ENCODE results near the gene LGR6. TPM values are rescaled to one million over a fixed set of nuclear protein-coding genes. Genes with fewer than 3 reads are reported as not detected.

The LGR6 gene
- total RNA-seq, 2 experiments from 2014 or later: 0.08 TPM; not detected in 1

- H3K4me3 Mint-ChIP-seq: no peak overlapping the region
- H3K4me1 Mint-ChIP-seq (ENCODE audit: low read depth): no peaks in the 10 kb centered on the region
- POLR2A ChIA-PET: no interaction called here
- ATAC-seq (no peak), DNase-seq (no peak)
- H3K9me3 Mint-ChIP-seq (ENCODE audit: insufficient read depth): no peaks in the 10 kb centered on the region
- H3K36me3 Mint-ChIP-seq (ENCODE audit: low read depth): no peaks in the 10 kb centered on the region
- CTCF ChIA-PET: interaction anchor here (1.2 kb wide), 1 partner anchor 63 kb away, joined by 3 read pairs; no protein-coding TSS in a partner anchor
- no peak overlapping the region for H3K27ac Mint-ChIP-seq
- H3K27me3 Mint-ChIP-seq (ENCODE audit: low read depth): peaks cover 8% of the 10 kb centered on the region
These were observed 54.5 kb downstream of the LGR6 start for GRCh38 chr1:202247837-202248795.

- CTCF ChIA-PET: interaction anchor here (1.1 kb wide), 1 partner anchor 56 kb away, joined by 3 read pairs; the partner anchor contains the start of gene LGR6
- ATAC-seq: no peak
- H3K4me3 Mint-ChIP-seq: no peak overlapping the region
- no peaks in the 10 kb centered on the region for H3K36me3 Mint-ChIP-seq (ENCODE audit: low read depth)
- no peak for DNase-seq
- H3K9me3 Mint-ChIP-seq (ENCODE audit: insufficient read depth): no peaks in the 10 kb centered on the region
- H3K4me1 Mint-ChIP-seq (ENCODE audit: low read depth): no peaks in the 10 kb centered on the region
- peaks cover 8% of the 10 kb centered on the region for H3K27me3 Mint-ChIP-seq (ENCODE audit: low read depth)
- H3K27ac Mint-ChIP-seq: no peak overlapping the region
- POLR2A ChIA-PET: no interaction called here
These were observed 55.3 kb downstream of the LGR6 start for GRCh38 chr1:202248861-202249260.

GRCh38 chr1:202249436-202249835 is 55.8 kb downstream of the LGR6 start:
- CTCF ChIA-PET: interaction anchor here (1.1 kb wide), 1 partner anchor 56 kb away, joined by 3 read pairs; the partner anchor contains the start of gene LGR6
- no peaks in the 10 kb centered on the region for H3K9me3 Mint-ChIP-seq (ENCODE audit: insufficient read depth)
- H3K4me3 Mint-ChIP-seq: no peak overlapping the region
- H3K4me1 Mint-ChIP-seq (ENCODE audit: low read depth): no peaks in the 10 kb centered on the region
- ATAC-seq (no peak), DNase-seq (no peak)
- no peaks in the 10 kb centered on the region for H3K36me3 Mint-ChIP-seq (ENCODE audit: low read depth)
- no peak overlapping the region for H3K27ac Mint-ChIP-seq
- peaks cover 9% of the 10 kb centered on the region for H3K27me3 Mint-ChIP-seq (ENCODE audit: low read depth)
- POLR2A ChIA-PET: no interaction called here

- Mint-ChIP-seq H3K9me3 (ENCODE audit: insufficient read depth) (no peaks in the 10 kb centered on the region), H3K4me3 (no peak overlapping the region), H3K36me3 (ENCODE audit: low read depth) (no peaks in the 10 kb centered on the region), H3K27me3 (ENCODE audit: low read depth) (peaks cover 12% of the 10 kb centered on the region), H3K27ac (no peak overlapping the region), H3K4me1 (ENCODE audit: low read depth) (no peaks in the 10 kb centered on the region)
- ATAC-seq: no peak
- POLR2A ChIA-PET: no interaction called here
- no peak for DNase-seq
- CTCF ChIA-PET: interaction anchor here (1.1 kb wide), 1 partner anchor 57 kb away, joined by 3 read pairs; the partner anchor contains the start of gene LGR6
These were observed 56.2 kb downstream of the LGR6 start for GRCh38 chr1:202249846-202250245.

GRCh38 chr1:202250982-202251381 is 57.4 kb downstream of the LGR6 start:
- H3K4me3 Mint-ChIP-seq: no peak overlapping the region
- H3K27me3 Mint-ChIP-seq (ENCODE audit: low read depth): peaks cover 12% of the 10 kb centered on the region
- ATAC-seq (no peak), DNase-seq (no peak)
- H3K27ac Mint-ChIP-seq: no peak overlapping the region
- ChIA-PET POLR2A (interaction anchor here (0.7 kb wide), 1 partner anchor 348 kb away, joined by 3 read pairs; no protein-coding TSS in a partner anchor), CTCF (interaction anchor here (0.9 kb wide), 1 partner anchor 58 kb away, joined by 3 read pairs; the partner anchor contains the start of gene LGR6)
- H3K9me3 Mint-ChIP-seq (ENCODE audit: insufficient read depth): no peaks in the 10 kb centered on the region
- H3K36me3 Mint-ChIP-seq (ENCODE audit: low read depth): no peaks in the 10 kb centered on the region
- H3K4me1 Mint-ChIP-seq (ENCODE audit: low read depth): no peaks in the 10 kb centered on the region

GRCh38 chr1:202251424-202252256 is 58.0 kb downstream of the LGR6 start:
- Mint-ChIP-seq H3K27me3 (ENCODE audit: low read depth) (peaks cover 14% of the 10 kb centered on the region), H3K9me3 (ENCODE audit: insufficient read depth) (no peaks in the 10 kb centered on the region), H3K4me3 (no peak overlapping the region), H3K36me3 (ENCODE audit: low read depth) (no peaks in the 10 kb centered on the region), H3K27ac (no peak overlapping the region), H3K4me1 (ENCODE audit: low read depth) (no peaks in the 10 kb centered on the region)
- DNase-seq (no peak), ATAC-seq (no peak)
- POLR2A ChIA-PET: interaction anchor here (0.7 kb wide), 1 partner anchor 349 kb away, joined by 3 read pairs; no protein-coding TSS in a partner anchor
- CTCF ChIA-PET: interaction anchor here (0.9 kb wide), 1 partner anchor 59 kb away, joined by 3 read pairs; the partner anchor contains the start of gene LGR6

GRCh38 chr1:202252271-202252670 is 58.7 kb downstream of the LGR6 start:
- ATAC-seq (no peak), DNase-seq (no peak)
- H3K27ac Mint-ChIP-seq: no peak overlapping the region
- POLR2A ChIA-PET: no interaction called here
- CTCF ChIA-PET: no interaction called here
- H3K36me3 Mint-ChIP-seq (ENCODE audit: low read depth): no peaks in the 10 kb centered on the region
- peaks cover 19% of the 10 kb centered on the region for H3K27me3 Mint-ChIP-seq (ENCODE audit: low read depth)
- no peaks in the 10 kb centered on the region for H3K4me1 Mint-ChIP-seq (ENCODE audit: low read depth)
- no peaks in the 10 kb centered on the region for H3K9me3 Mint-ChIP-seq (ENCODE audit: insufficient read depth)
- H3K4me3 Mint-ChIP-seq: no peak overlapping the region

- no peak for ATAC-seq
- Mint-ChIP-seq H3K36me3 (ENCODE audit: low read depth) (no peaks in the 10 kb centered on the region), H3K4me3 (no peak overlapping the region), H3K4me1 (ENCODE audit: low read depth) (no peaks in the 10 kb centered on the region), H3K27me3 (ENCODE audit: low read depth) (peaks cover 32% of the 10 kb centered on the region), H3K27ac (no peak overlapping the region), H3K9me3 (ENCODE audit: insufficient read depth) (no peaks in the 10 kb centered on the region)
- ChIA-PET POLR2A (no interaction called here), CTCF (interaction anchor here (1.5 kb wide), 1 partner anchor 22 kb away, joined by 3 read pairs; no protein-coding TSS in a partner anchor)
- no peak for DNase-seq
These were observed 61.1 kb downstream of the LGR6 start for GRCh38 chr1:202254454-202255252.

- H3K4me3 Mint-ChIP-seq: no peak overlapping the region
- peaks cover 30% of the 10 kb centered on the region for H3K27me3 Mint-ChIP-seq (ENCODE audit: low read depth)
- H3K27ac Mint-ChIP-seq: no peak overlapping the region
- no peaks in the 10 kb centered on the region for H3K9me3 Mint-ChIP-seq (ENCODE audit: insufficient read depth)
- CTCF ChIA-PET: interaction anchor here (1.3 to 1.5 kb wide), 2 partner anchors 21 to 62 kb away, joined by 3 to 4 read pairs; partner anchors contain the start of gene LGR6
- no peaks in the 10 kb centered on the region for H3K4me1 Mint-ChIP-seq (ENCODE audit: low read depth)
- POLR2A ChIA-PET: interaction anchor here (0.7 kb wide), 1 partner anchor 372 kb away, joined by 4 read pairs; no protein-coding TSS in a partner anchor
- no peak for DNase-seq
- no peak for ATAC-seq
- no peaks in the 10 kb centered on the region for H3K36me3 Mint-ChIP-seq (ENCODE audit: low read depth)
These were observed 61.7 kb downstream of the LGR6 start for GRCh38 chr1:202255343-202255742.

- no peak overlapping the region for H3K4me3 Mint-ChIP-seq
- no peaks in the 10 kb centered on the region for H3K4me1 Mint-ChIP-seq (ENCODE audit: low read depth)
- H3K27me3 Mint-ChIP-seq (ENCODE audit: low read depth): peaks cover 43% of the 10 kb centered on the region
- H3K36me3 Mint-ChIP-seq (ENCODE audit: low read depth): no peaks in the 10 kb centered on the region
- CTCF ChIA-PET: no interaction called here
- no peaks in the 10 kb centered on the region for H3K9me3 Mint-ChIP-seq (ENCODE audit: insufficient read depth)
- H3K27ac Mint-ChIP-seq: no peak overlapping the region
- no peak for DNase-seq
- no peak for ATAC-seq
- POLR2A ChIA-PET: no interaction called here
These were observed 66.1 kb downstream of the LGR6 start for GRCh38 chr1:202259705-202260104.
